PC-9 (cell line): ENCODE measurements around the gene GPR25. TPM values are rescaled to one million over a fixed set of nuclear protein-coding genes. Genes with fewer than 3 reads are reported as not detected.

Experiments used
- BruUV-seq: library from RNA; stranded (reverse); fragments of 400-500 nt; replicated peaks from 2 replicates; lab custom pipeline; 2021; lab: Mats Ljungman, UMichigan
- CTCF ChIA-PET: fragments of 300-600 bp; sonication (Branson Sonifier 250); formaldehyde crosslinking; loops from one replicate; lab custom pipeline; 2022; ENCODE audit warnings: antibody characterized with exemption; lab: Charles Lee
- POLR2A ChIA-PET: fragments of 300-600 bp; sonication (Branson Sonifier 250); formaldehyde crosslinking; loops from one replicate; lab custom pipeline; 2022; ENCODE audit warnings: antibody characterized with exemption; ENCODE audit not compliant: unreplicated experiment; lab: Charles Lee
- DNase-seq, 2 experiments: peaks; one replicate each; pipeline versions ENCODE4 v3.0.0 to v3.0.0-alpha.2; 2015 to 2022; ENCODE audit warnings: mixed read lengths in 1 of 2
- H2AFZ ChIP-seq: fragments of 200-600 bp; sonication (generic); 2 replicates; pipeline ENCODE4 v1.8.1; 2017; ENCODE audit warnings: antibody characterized with exemption
- H3F3A ChIP-seq: fragments of 200-600 bp; sonication (generic); 2 replicates; pipeline ENCODE4 v1.8.1; 2017; ENCODE audit warnings: antibody characterized with exemption, mild to moderate bottlenecking, low read depth; ENCODE audit not compliant: insufficient read depth
- H3K27ac ChIP-seq: fragments of 200-600 bp; sonication (generic); 2 replicates; pipeline ENCODE4 v1.6.1; 2016; ENCODE audit warnings: mixed run types
- H3K27me3 ChIP-seq: fragments of 200-600 bp; sonication (generic); 2 replicates; pipeline ENCODE4 v1.6.1; 2016; ENCODE audit warnings: low read depth, mixed run types; ENCODE audit not compliant: insufficient read depth
- H3K36me3 ChIP-seq: fragments of 200-600 bp; sonication (generic); 2 replicates; pipeline ENCODE4 v1.6.1; 2016; ENCODE audit warnings: low read depth, mixed run types
- H3K4me1 ChIP-seq: fragments of 200-600 bp; sonication (generic); replicated peaks from 2 replicates; pipeline ENCODE4 v1.6.1; 2016; ENCODE audit warnings: mixed run types; ENCODE audit not compliant: insufficient read depth
- H3K4me2 ChIP-seq: fragments of 200-600 bp; sonication (generic); 2 replicates; pipeline ENCODE4 v1.6.1; 2017; ENCODE audit warnings: mixed run types
- H3K4me3 ChIP-seq: fragments of 200-600 bp; sonication (generic); 2 replicates; pipeline ENCODE4 v1.6.1; 2016; ENCODE audit warnings: mixed run types
- H3K79me2 ChIP-seq: fragments of 200-600 bp; sonication (generic); 2 replicates; pipeline ENCODE4 v1.6.1; 2017; ENCODE audit warnings: low read depth, mixed run types
- H3K9me2 ChIP-seq: fragments of 200-600 bp; sonication (generic); 2 replicates; pipeline ENCODE4 v1.8.1; 2017; ENCODE audit warnings: mild to moderate bottlenecking; ENCODE audit not compliant: insufficient read depth
- H3K9me3 ChIP-seq: fragments of 200-600 bp; sonication (generic); 2 replicates; pipeline ENCODE4 v1.8.1; 2016; ENCODE audit warnings: low read depth; ENCODE audit not compliant: insufficient read depth
- H4K20me1 ChIP-seq: fragments of 200-600 bp; sonication (generic); 2 replicates; pipeline ENCODE4 v1.8.1; 2017; ENCODE audit not compliant: insufficient read depth
- EZH2 ChIP-seq: fragments of 200-600 bp; sonication (generic); IDR thresholded peaks from 2 replicates; pipeline ENCODE4 v1.8.0; 2017; ENCODE audit warnings: antibody characterized with exemption, low read depth
- intact Hi-C: fragments of 100-400 bp; cut with micrococcal nuclease; formaldehyde crosslinking; loops from one replicate; pipeline ENCODE4 v1.10.0; 2022; ENCODE audit not compliant: unreplicated experiment
- total RNA-seq: library from RNA; stranded (reverse); gene quantifications from 2 replicates; pipeline ENCODE4 v1.2.3, GENCODE V29; 2021
- TF ChIP-seq, protein P1 (sequence below): fragments of 200-600 bp; sonication (generic); conservative IDR thresholded peaks from 2 replicates; pipeline ENCODE4 v1.6.1; 2017; ENCODE audit warnings: mixed run types, antibody characterized with exemption, mild to moderate bottlenecking, moderate library complexity

Gene GPR25
- total RNA-seq, 1 experiment from 2014 or later, result not detected

- intact Hi-C loops, result no loop called here
- H3K4me2 ChIP-seq, result no peak overlapping the region
- H3K9me2 ChIP-seq, result no peaks in the 10 kb centered on the region
- H3F3A ChIP-seq, result peaks cover 5% of the 10 kb centered on the region; the same call in 1 of the 2 replicates
- no peaks in the 10 kb centered on the region for H3K36me3 ChIP-seq
- no peak overlapping the region for H3K27ac ChIP-seq
- ChIA-PET POLR2A (interaction anchor here (0.6 kb wide), 1 partner anchor 19 kb away, joined by 5 read pairs; no protein-coding TSS in a partner anchor), CTCF (interaction anchor here (0.7 kb wide), 1 partner anchor 943 kb away, joined by 6 read pairs; no protein-coding TSS in a partner anchor)
- H3K9me3 ChIP-seq, result no peaks in the 10 kb centered on the region
- H2AFZ ChIP-seq, result no peak overlapping the region
- no peaks in the 10 kb centered on the region for H3K79me2 ChIP-seq
- DNase-seq, result no peak
- no peak overlapping the region for H3K4me3 ChIP-seq
- no peaks in the 10 kb centered on the region for H4K20me1 ChIP-seq
- TF ChIP-seq, protein P1, sequence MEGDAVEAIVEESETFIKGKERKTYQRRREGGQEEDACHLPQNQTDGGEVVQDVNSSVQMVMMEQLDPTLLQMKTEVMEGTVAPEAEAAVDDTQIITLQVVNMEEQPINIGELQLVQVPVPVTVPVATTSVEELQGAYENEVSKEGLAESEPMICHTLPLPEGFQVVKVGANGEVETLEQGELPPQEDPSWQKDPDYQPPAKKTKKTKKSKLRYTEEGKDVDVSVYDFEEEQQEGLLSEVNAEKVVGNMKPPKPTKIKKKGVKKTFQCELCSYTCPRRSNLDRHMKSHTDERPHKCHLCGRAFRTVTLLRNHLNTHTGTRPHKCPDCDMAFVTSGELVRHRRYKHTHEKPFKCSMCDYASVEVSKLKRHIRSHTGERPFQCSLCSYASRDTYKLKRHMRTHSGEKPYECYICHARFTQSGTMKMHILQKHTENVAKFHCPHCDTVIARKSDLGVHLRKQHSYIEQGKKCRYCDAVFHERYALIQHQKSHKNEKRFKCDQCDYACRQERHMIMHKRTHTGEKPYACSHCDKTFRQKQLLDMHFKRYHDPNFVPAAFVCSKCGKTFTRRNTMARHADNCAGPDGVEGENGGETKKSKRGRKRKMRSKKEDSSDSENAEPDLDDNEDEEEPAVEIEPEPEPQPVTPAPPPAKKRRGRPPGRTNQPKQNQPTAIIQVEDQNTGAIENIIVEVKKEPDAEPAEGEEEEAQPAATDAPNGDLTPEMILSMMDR, result no peak
- no peak for TF ChIP-seq EZH2
- H3K4me1 ChIP-seq, result no peaks in the 10 kb centered on the region
- no TSS peak for BruUV-seq
- H3K27me3 ChIP-seq, result no peaks in the 10 kb centered on the region
These were observed 5.2 kb downstream of the GPR25 start for GRCh38 chr1:200877839-200878551.

DNA sequence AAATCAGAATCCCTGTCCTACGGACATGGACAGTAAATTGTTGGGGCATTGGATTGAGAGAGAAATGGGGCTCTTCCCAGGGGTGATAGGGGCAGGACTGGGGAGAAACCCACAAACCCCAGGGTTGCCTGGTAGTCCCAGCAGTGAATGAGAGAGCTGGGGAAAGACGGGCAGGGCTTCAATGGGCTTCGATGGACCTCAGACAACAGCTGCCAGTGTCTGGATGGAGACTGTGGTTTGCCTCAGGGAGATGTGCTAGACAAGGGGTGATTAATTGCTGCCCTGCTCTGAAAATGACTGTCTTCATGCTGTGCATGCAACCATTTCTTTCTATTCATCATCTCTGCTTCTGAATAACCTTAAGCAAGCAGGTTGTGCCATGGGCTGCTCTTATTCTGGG lies 7.4 kb downstream of the GPR25 start:
- CTCF ChIA-PET, result interaction anchor here (0.7 kb wide), 1 partner anchor 705 kb away, joined by 3 read pairs; no protein-coding TSS in a partner anchor
- TF ChIP-seq EZH2, result no peak
- TF ChIP-seq, protein P1, result no peak
- H3K4me2 ChIP-seq, result no peak overlapping the region
- no peak overlapping the region for H3K4me3 ChIP-seq
- DNase-seq, result no peak
- no peak overlapping the region for H2AFZ ChIP-seq
- H3K27me3 ChIP-seq, result no peaks in the 10 kb centered on the region
- H4K20me1 ChIP-seq, result no peaks in the 10 kb centered on the region
- H3K36me3 ChIP-seq, result no peaks in the 10 kb centered on the region
- H3K4me1 ChIP-seq, result no peaks in the 10 kb centered on the region
- H3K27ac ChIP-seq, result no peak overlapping the region
- no peaks in the 10 kb centered on the region for H3K79me2 ChIP-seq
- intact Hi-C loops, result loop anchor here (5.0 kb wide), 1 partner anchor 618 kb away; no protein-coding TSS in a partner anchor
- no TSS peak for BruUV-seq
- H3K9me2 ChIP-seq, result no peaks in the 10 kb centered on the region
- peaks cover 5% of the 10 kb centered on the region; the same call in 1 of the 2 replicates for H3F3A ChIP-seq
- H3K9me3 ChIP-seq, result no peaks in the 10 kb centered on the region
- POLR2A ChIA-PET, result no interaction called here

DNA sequence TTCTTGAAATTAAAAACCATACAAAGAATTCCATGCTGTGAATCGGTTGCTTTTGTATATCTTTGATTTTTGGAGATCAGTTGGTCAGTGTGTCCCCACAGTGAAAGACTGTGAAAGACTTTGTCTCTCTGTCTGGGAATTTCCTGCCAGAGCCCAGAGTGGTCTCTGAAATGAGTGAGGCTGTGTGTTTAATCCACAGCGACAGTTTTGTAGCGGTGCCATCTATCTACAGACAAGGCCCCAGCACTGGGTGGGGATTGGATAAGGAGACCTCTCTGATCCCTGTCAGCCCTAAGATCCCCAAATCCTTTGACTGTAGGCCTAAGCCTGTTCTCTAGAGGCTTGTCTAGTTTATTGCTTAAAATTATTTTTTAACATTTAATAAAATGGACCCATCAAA lies 10.3 kb downstream of the GPR25 start:
- CTCF ChIA-PET, result no interaction called here

More for the DNA sequence above, 10.3 kb downstream of the GPR25 start:
- POLR2A ChIA-PET, result interaction anchor here (0.6 kb wide), 1 partner anchor 12 kb away, joined by 3 read pairs; no protein-coding TSS in a partner anchor
- H3K4me3 ChIP-seq, result no peak overlapping the region
- no peaks in the 10 kb centered on the region for H3K79me2 ChIP-seq
- H2AFZ ChIP-seq, result no peak overlapping the region
- intact Hi-C loops, result loop anchor here (5.0 kb wide), 1 partner anchor 621 kb away; no protein-coding TSS in a partner anchor
- no peaks in the 10 kb centered on the region for H4K20me1 ChIP-seq
- BruUV-seq, result no TSS peak
- peaks cover 6% of the 10 kb centered on the region; the same call in 1 of the 2 replicates for H3K4me1 ChIP-seq
- no peak for TF ChIP-seq EZH2
- TF ChIP-seq, protein P1, result no peak
- no peaks in the 10 kb centered on the region for H3K9me3 ChIP-seq
- H3K36me3 ChIP-seq, result no peaks in the 10 kb centered on the region
- H3K4me2 ChIP-seq, result no peak overlapping the region
- H3K9me2 ChIP-seq, result no peaks in the 10 kb centered on the region
- DNase-seq, result no peak
- H3K27me3 ChIP-seq, result no peaks in the 10 kb centered on the region
- no peak overlapping the region for H3K27ac ChIP-seq
- no peaks in the 10 kb centered on the region for H3F3A ChIP-seq
